ENCODE results near the gene GHDC.

DNA sequence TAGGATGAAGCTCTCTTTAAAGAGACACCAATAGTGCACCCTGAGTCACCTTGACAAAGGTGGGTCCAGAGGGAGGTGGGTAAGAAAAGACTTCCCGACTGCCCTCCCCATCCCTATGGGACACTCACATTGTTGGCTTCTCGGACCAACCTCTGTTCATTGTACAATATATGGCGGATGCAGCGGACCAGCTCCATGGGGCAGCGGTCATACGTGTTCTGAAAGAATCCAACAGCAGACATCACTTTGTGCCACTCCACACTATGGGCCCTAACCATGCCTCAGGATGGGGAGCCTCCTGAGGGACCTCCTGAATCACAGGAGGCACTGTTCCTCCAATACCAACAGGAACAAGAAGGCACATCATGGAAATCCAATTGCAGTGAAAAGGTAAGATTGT is 30.4 kb upstream of the GHDC start:
- no peak for TF ChIP-seq GATA2 (IDR thresholded peaks at IDR 0.05; ENCODE audit: low read depth, low read length)
- no peak for TF ChIP-seq GATA3 (IDR thresholded peaks at IDR 0.05; ENCODE audit: low read depth, low read length)
